BJ (cell line): ENCODE data around the gene DDX19B. TPM values are rescaled to one million over a fixed set of nuclear protein-coding genes. Genes with fewer than 3 reads are reported as not detected.
A peak's percentile ranks its signal among the peaks of the same experiment; 100 is the strongest.
"Not testable (repeated sequence)": the region's sequence is repeated elsewhere in the genome, so short reads cannot be mapped to it uniquely, and the experiment has no call there.

Source experiments
- CTCF ChIA-PET: fragments of 350-600 bp; formaldehyde crosslinking; extraction: SDS; loops from one replicate; lab custom pipeline; 2021; ENCODE audit warnings: antibody characterized with exemption, inconsistent platforms; lab: Yijun Ruan, JAX
- POLR2A ChIA-PET: fragments of 300-600 bp; sonication (Branson Sonifier 250); formaldehyde crosslinking; extraction: SDS; loops from one replicate; lab custom pipeline; 2021; ENCODE audit warnings: antibody characterized with exemption; lab: Charles Lee
- DNase-seq: peaks from one replicate; pipeline ENCODE4 v3.0.0-alpha.2; 2011; ENCODE audit warnings: low read depth
- H3K27me3 ChIP-seq: 2 replicates; pipeline ENCODE4 v1.6.0; 2011; ENCODE audit warnings: low read length; ENCODE audit not compliant: control insufficient read depth, insufficient read depth
- H3K36me3 ChIP-seq: 2 replicates; pipeline ENCODE4 v1.5.1; 2011; ENCODE audit warnings: low read length; ENCODE audit not compliant: control insufficient read depth, insufficient read depth
- H3K4me3 ChIP-seq: 2 replicates; pipeline ENCODE4 v1.5.1; 2011; ENCODE audit warnings: low read depth, mild to moderate bottlenecking, control low read depth, low read length
- polyA plus RNA-seq: library from polyadenylated mRNA; depleted of rRNA; stranded (reverse); fragments of >200 nt; gene quantifications from 2 replicates; pipeline ENCODE4 v1.2.3, GENCODE V29; 2011
- TF ChIP-seq, protein P1 (sequence below): IDR thresholded peaks from 2 replicates; pipeline ENCODE4 v1.5.1; 2011; ENCODE audit warnings: low read depth, mild to moderate bottlenecking, control low read depth, inconsistent platforms, low read length, moderate library complexity; ENCODE audit not compliant: insufficient read depth

The DDX19B gene
- polyA plus RNA-seq, 1 experiment, result 55.9 TPM

DNA sequence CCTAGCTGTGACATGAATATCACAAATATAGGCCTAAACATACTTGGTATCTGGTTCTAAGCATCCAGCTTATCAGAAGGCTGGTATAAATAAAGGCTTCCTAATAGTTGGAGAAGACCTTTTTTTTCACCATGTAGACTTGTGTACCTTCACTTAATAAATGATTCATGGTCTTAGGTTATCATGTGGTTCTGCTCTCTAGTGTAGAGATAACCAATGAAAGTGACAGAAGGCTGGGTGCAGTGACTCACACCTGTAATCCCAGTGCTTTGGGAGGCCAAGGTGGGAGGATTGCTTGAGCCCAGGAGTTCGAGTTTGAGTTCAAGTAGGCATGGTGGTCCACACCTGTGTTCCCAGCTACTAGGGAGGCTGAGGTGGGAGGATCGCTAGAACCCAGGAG lies 50.8 kb downstream of the DDX19B start:
- POLR2A ChIA-PET, result no interaction called here
- no peaks in the 10 kb centered on the region for H3K27me3 ChIP-seq
- DNase-seq, result no peak
- CTCF ChIA-PET, result interaction anchor here (0.6 kb wide), 1 partner anchor 20 kb away, joined by 3 read pairs; no protein-coding TSS in a partner anchor
- H3K36me3 ChIP-seq, result peaks cover 5% of the 10 kb centered on the region
- TF ChIP-seq, protein P1, sequence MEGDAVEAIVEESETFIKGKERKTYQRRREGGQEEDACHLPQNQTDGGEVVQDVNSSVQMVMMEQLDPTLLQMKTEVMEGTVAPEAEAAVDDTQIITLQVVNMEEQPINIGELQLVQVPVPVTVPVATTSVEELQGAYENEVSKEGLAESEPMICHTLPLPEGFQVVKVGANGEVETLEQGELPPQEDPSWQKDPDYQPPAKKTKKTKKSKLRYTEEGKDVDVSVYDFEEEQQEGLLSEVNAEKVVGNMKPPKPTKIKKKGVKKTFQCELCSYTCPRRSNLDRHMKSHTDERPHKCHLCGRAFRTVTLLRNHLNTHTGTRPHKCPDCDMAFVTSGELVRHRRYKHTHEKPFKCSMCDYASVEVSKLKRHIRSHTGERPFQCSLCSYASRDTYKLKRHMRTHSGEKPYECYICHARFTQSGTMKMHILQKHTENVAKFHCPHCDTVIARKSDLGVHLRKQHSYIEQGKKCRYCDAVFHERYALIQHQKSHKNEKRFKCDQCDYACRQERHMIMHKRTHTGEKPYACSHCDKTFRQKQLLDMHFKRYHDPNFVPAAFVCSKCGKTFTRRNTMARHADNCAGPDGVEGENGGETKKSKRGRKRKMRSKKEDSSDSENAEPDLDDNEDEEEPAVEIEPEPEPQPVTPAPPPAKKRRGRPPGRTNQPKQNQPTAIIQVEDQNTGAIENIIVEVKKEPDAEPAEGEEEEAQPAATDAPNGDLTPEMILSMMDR, result no peak
- no peak overlapping the region for H3K4me3 ChIP-seq

DNA sequence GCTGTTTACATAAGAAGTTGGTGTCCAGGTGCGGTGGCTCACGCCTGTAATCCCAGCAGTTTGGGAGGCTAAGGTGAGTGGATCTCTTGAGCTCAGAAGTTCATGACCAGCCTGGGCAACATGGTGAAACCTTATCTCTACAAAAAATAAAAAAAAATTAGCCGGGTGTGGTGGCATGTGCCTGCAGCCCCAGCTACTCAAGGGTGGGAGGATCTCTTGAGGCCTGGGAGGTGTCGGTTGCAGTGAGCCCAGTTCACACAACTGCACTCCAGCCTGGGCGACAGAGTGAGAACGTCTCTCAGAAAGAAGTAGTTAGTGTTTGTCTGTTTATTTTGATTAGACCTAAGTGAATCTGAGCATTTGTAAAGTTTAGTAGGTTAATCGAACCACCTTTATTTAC lies 60.6 kb downstream of the DDX19B start:
- no peak for DNase-seq
- CTCF ChIA-PET, result interaction anchor here (0.9 to 1.4 kb wide), 5 partner anchors 10 to 295 kb away, joined by 3 to 5 read pairs (median 4); no protein-coding TSS in a partner anchor
- TF ChIP-seq, protein P1, result no peak
- Histone ChIP-seq H3K36me3 (peaks cover 25% of the 10 kb centered on the region), H3K27me3 (no peaks in the 10 kb centered on the region), H3K4me3 (no peak overlapping the region)
- POLR2A ChIA-PET, result no interaction called here

DNA sequence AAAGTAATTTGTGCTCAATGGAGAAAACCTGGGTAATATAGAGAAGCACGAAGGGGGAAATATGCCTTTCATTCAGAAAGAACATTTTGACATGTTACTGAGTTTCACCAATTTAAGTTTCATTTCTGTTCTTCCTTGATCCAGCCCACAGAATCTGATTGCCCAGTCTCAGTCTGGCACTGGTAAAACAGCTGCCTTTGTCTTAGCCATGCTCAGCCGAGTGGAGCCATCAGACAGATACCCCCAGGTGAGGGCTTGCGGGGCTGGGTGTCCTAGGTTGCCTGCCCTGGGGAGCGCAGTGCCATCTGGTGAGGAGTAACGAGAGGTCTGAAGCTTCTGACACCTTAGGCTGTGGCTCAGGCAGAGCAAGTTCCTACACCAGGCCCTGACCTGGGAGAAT lies 65.4 kb downstream of the DDX19B start:
- ChIA-PET POLR2A (no interaction called here), CTCF (interaction anchor here (2.4 kb wide), 1 partner anchor 289 kb away, joined by 10 read pairs; no protein-coding TSS in a partner anchor)
- Histone ChIP-seq H3K27me3 (no peaks in the 10 kb centered on the region), H3K4me3 (no peak overlapping the region), H3K36me3 (peaks cover 24% of the 10 kb centered on the region)
- no peak for DNase-seq
- TF ChIP-seq, protein P1, result no peak

DNA sequence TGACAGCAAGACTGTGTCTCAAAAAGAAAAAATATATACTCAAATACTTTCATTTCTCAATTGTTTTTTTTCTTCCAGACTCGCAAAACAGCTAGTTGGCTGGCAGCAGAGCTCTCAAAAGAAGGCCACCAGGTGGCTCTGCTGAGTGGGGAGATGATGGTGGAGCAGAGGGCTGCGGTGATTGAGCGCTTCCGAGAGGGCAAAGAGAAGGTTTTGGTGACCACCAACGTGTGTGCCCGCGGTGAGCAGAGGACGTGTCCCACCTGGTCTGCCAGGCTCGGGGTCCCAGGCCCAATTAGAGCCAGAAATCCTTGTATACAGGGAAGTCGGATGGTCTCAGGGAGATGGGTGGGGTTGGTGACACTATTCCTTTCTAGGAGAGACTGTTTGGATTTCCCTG lies 71.2 kb downstream of the DDX19B start:
- TF ChIP-seq, protein P1, result peak; percentile 72
- CTCF ChIA-PET, result interaction anchor here (0.6 to 3.0 kb wide), 17 partner anchors 10 to 401 kb away, joined by 3 to 22 read pairs (median 4); no protein-coding TSS in a partner anchor
- DNase-seq, POLR2A ChIA-PET, H3K4me3 ChIP-seq, H3K27me3 ChIP-seq: not testable (repeated sequence)
- peaks cover 22% of the 10 kb centered on the region for H3K36me3 ChIP-seq

DNA sequence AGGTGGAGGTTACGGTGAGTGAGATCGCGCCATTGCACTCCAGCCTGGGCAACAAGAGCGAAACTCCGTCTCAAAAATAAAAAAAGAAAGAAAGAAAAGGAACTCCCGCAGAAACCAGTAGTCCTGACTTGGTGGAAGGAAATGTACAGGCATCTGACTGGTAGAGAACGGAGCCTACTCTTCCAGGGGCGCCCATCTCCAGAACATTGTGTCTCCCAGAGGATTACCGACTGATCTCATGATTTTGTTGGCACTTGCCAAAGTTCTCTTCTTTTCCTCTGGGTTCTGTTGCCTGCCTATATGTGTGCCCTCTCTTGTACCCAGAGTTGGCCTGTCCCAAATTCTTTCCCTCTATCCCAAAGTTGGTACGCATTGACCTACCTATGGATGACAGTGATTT lies 71.9 kb downstream of the DDX19B start:
- POLR2A ChIA-PET, result no interaction called here
- TF ChIP-seq, protein P1, result no peak
- no peaks in the 10 kb centered on the region for H3K27me3 ChIP-seq
- H3K4me3 ChIP-seq, result no peak overlapping the region
- peaks cover 19% of the 10 kb centered on the region for H3K36me3 ChIP-seq
- DNase-seq, result no peak
- CTCF ChIA-PET, result interaction anchor here (2.6 to 3.0 kb wide), 2 partner anchors 9 to 282 kb away, joined by 12 to 22 read pairs; no protein-coding TSS in a partner anchor
